ENCODE data around the gene HIC1.

HIC1 gene

GRCh38 chr17:2061441-2061958 is 6.6 kb downstream of the HIC1 start:
- DNase-seq = no peak

GRCh38 chr17:2062571-2063183 is 7.8 kb downstream of the HIC1 start:
- DNase-seq = no peak

- no peak for DNase-seq
Observed at GRCh38 chr17:2063261-2064146, 8.6 kb downstream of the HIC1 start.

- DNase-seq = no peak
Observed at GRCh38 chr17:2064147-2064489, 9.2 kb downstream of the HIC1 start.

GRCh38 chr17:2064520-2064971 is 9.6 kb downstream of the HIC1 start:
- DNase-seq = no peak

- DNase-seq = peak; percentile 86
Observed at GRCh38 chr17:2064980-2065785, 10.3 kb downstream of the HIC1 start.

- no peak for DNase-seq
Observed at GRCh38 chr17:2065949-2066400, 11.1 kb downstream of the HIC1 start.

- DNase-seq = no peak
Observed at GRCh38 chr17:2067048-2067561, 12.2 kb downstream of the HIC1 start.

GRCh38 chr17:2067608-2068024 is 12.7 kb downstream of the HIC1 start:
- no peak for DNase-seq

- no peak for DNase-seq
Observed at GRCh38 chr17:2068031-2068518, 13.2 kb downstream of the HIC1 start.

GRCh38 chr17:2068519-2069051 is 13.7 kb downstream of the HIC1 start:
- peak; percentile 67 for DNase-seq

- peak; percentile 82 for DNase-seq
Observed at GRCh38 chr17:2070241-2071023, 15.5 kb downstream of the HIC1 start.

GRCh38 chr17:2071024-2071385 is 16.1 kb downstream of the HIC1 start:
- no peak for DNase-seq

GRCh38 chr17:2071455-2072281 is 16.8 kb downstream of the HIC1 start:
- no peak for DNase-seq

- DNase-seq = no peak
Observed at GRCh38 chr17:2074919-2075318, 20.0 kb downstream of the HIC1 start.

GRCh38 chr17:2075336-2076086 is 20.6 kb downstream of the HIC1 start:
- DNase-seq = no peak

- no peak for DNase-seq
Observed at GRCh38 chr17:2076087-2076984, 21.4 kb downstream of the HIC1 start.

GRCh38 chr17:2077040-2077439 is 22.1 kb downstream of the HIC1 start:
- no peak for DNase-seq

- no peak for DNase-seq
Observed at GRCh38 chr17:2081564-2081963, 26.7 kb downstream of the HIC1 start.

All from stimulated activated CD8-positive, alpha-beta memory T cell treated with anti-CD3 and anti-CD28 coated beads, Interleukin-4, amount 100 ng/mL, for 48 hours (primary cell).